Activated CD4-positive, alpha-beta T cell treated with anti-CD3 and anti-CD28 coated beads, Interleukin-2, Interleukin-6, amounts not matched to agents 100 ng/mL and 50 ng/mL, durations not matched to agents 16 hours and 8 hours (primary cell): Measurements from ENCODE around the gene FKBP8.

ENCODE experiments used
- DNase-seq: peaks from one replicate; pipeline ENCODE4 v3.0.0-alpha.2; 2020

FKBP8 gene

DNA sequence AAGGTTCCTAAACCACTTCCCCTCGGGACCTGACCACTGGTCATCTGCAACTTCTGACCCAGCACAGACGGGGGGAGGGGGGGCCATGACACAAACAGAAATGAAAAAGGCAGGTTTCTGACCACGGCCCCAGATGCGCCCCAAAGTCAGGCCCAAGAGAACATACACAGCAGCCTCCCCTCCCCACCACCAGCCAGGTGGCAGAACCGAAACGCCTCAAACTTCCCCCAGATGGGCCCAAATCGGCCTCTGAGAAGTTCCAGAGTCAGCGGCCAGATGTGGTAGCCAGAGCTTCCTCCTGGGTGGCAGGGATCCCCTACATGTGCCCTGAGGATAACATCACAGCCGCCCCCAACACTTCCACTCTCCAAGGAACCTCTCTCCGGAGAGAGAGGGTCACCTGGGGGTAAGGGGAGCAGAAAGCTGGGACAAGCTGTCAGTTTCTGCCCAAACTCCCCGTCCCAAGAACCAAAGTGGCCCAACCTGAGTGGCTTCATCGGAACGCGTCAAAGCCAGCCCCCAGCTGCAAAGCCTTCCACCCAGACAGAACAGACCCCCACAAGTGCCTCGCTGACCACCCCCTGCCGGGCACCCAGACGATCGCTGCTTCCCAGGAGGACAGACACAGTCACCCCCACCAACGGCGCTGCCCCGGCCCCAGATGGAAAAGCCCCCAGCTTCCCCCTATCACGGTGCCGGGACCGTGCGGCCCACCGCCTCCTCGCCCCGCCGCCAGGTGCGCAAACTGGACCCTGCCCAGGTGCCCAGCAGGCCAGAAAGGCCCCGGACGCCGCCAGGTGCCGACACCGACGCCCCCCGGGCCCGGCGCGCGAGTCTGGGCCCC lies 22.3 kb downstream of the FKBP8 start:
- DNase-seq, result no peak

DNA sequence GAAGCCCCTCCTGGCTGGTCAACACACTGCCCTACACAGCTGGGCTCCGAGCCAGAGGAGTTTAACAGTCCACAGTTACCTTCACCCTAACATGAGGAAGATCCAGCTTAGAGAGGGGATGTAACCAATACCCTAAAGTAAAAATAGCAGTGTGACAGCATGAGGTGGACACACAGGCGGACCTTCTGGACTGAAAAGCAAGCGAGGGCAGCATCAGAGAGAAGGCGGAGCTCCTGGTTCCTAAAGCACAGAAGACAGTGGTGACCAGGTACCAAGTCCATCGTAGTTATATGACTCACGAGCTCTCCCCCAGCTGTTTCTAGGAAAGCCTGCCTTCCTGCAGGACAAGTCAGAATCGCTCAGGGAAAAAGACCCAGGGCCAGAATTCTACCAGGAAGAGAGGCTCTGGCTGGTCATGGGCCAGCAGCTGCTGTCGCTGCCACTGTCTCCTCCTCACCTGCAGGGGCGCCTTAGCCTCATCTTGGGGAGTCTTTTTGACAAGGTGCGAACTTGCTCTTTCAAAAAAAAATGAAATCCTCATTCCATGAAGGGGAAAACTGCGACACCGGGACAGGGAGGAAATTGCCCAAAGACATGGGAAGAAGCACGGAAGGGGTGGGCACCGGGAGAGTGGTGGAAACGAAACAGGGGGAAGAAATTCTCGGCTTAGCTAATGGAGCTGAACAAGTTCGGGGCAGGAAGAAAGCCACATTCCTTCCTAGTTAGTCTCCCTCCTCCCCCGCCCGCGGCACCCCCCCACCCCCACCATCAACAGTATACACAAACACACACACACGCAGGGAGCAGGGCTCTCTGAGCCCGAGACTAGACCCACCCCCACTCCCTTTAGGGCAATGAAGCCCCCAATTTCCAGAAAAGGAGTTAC lies 23.2 kb downstream of the FKBP8 start:
- peak; percentile 74 for DNase-seq

DNA sequence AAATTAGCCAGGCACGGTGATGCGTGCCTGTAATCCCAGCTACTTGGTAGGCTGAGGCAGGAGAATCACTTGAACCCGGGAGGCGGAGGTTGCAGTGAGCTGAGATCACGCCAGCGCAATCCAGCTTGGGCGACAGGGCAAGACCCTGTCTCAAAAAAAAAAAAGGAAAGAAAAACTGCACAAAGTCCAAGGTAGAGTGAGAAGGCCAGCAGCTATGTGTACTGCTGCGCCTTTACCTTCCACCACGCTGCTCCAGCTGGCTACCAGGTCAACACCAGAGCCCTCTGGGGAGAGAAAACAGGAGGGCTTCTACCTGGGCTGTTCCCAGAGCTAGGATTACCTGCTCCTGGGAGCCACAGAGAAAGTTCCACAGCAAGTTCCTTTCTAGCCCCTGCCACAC lies 24.7 kb downstream of the FKBP8 start:
- no peak for DNase-seq

DNA sequence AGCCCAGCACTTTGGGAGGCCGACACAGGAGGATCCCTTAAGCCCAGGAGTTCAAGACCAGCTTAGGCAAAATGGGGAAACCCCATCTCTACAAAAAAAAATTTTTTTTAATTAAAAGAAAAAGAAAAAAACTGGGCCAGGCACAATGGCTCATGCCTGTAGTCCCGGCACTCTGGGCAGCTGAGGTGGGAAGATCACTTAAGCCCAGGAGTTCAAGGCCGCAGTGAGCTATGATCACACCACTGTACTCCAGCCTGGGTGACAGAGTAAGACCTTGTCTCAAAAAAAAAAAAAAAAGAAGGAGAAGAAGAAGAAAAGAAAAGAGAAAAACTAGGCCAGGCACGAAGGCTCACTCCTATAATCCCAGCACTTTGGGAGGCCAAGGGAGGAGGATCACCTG lies 25.8 kb downstream of the FKBP8 start:
- no peak for DNase-seq

DNA sequence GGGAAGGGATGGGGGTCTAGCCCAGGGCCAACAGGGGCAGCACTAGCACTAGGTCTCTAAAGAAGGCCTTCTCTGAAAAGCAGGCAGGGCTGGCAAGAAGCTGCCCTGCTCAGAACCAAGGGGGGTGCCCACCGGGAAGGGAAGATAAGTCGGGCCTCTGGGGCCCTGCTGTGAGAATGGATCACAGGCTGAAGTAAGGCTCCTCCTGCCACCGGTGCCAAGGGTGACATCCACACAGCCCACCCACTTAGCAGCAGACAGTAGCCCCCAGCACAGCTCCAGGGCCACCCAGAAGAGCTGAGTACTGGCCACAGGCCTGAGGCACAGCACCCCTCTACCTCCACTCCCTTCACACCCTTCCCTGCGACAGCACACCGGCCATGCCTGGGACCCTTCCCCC lies 27.4 kb downstream of the FKBP8 start:
- no peak for DNase-seq

DNA sequence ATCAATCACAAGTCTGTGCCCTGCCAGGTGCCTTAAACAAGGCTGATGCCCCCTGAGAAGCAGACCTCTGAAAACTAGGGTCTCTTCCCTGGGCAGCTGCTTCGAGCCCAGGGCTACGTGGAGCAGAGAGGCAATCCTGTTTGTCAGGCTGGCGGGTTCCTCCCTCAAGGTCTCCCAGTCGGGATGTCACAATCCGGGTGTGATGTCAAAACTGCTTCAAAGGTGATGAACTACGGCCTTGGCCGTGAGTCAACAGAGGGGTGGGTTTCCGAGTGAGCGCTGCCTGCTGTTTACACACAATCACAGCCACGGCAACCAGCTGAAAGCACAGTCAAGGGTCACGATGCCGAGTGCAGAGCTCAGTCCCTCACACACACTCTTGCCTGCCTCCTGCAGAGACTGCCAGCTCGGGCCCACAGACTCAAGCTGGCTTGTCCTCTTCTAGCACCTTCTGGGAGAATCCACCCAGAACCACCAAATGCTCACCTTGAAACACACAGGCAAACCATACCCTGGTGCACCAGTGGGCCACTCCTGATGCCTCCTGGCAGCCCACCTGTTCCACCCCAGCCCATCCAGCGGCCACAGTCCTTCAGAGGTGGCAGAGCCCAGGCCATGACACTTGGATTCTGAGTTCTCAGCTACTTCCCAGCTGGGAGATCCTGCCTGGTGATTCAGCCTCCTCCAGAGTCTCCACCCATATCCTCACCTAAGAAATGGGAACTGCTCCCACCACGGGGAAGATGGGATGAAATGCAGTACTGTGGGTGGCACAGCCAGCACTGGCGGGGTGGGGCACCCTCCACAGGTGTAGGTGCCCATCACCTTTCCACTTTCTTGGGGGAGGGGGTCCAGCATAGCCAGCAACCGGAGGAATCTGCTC lies 28.3 kb downstream of the FKBP8 start:
- no peak for DNase-seq

DNA sequence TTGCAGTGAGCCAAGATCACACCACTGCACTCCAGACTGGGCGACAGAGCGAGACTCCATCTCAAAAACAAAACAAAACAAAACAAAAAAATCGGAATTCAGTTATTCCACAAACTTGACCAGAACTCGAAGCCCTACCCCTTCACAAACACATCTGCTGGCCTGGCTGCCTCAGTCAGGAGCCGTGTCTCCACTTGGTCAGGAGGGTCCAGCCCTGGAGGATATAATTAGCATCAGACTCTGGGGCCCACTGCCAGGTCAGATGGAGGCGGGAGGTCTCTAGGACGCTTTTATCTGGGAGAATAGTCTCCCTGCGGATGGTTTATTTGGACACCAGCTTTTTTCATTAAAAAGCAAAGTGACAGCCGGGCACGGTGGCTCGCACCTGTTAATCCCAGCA lies 29.5 kb downstream of the FKBP8 start:
- DNase-seq, result no peak

DNA sequence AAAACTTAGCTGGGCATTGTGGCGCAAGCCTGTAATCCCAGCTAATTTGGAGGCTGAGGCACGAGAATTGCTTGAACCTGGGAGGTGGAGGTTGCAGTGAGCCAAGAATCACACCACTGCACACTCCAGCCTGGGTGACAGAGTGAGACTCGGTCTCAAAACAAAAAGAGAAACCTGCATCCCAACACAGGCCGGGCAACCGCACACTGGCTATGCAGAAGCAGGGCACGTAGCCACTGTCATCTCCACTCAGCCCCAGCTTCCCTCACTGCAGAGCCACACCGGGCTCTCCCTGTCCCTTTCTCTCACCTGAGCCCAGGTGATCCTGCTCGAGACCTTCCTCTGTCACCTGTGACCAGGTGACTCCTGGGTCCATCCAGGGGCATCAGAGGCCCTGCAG lies 33.2 kb downstream of the FKBP8 start:
- DNase-seq, result no peak

DNA sequence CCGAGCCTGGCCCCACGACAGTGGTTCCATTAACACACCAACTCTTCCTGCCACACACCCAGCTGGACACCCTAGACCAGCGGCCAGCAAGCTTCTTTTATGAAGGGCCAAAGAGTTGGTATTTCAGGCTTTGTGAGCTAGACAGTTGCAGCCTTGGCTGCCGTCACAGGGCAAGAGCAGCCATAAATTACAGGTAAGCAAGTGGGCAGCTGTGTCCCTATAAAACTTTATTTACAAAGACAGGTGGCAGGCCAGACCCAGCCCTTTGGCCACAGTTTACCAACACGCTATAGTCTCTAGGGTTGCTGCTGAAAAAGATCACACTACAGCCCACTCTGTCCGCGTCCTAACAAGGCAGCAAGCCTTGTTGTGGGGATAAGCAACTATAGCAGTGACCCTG lies 34.8 kb downstream of the FKBP8 start:
- no peak for DNase-seq

DNA sequence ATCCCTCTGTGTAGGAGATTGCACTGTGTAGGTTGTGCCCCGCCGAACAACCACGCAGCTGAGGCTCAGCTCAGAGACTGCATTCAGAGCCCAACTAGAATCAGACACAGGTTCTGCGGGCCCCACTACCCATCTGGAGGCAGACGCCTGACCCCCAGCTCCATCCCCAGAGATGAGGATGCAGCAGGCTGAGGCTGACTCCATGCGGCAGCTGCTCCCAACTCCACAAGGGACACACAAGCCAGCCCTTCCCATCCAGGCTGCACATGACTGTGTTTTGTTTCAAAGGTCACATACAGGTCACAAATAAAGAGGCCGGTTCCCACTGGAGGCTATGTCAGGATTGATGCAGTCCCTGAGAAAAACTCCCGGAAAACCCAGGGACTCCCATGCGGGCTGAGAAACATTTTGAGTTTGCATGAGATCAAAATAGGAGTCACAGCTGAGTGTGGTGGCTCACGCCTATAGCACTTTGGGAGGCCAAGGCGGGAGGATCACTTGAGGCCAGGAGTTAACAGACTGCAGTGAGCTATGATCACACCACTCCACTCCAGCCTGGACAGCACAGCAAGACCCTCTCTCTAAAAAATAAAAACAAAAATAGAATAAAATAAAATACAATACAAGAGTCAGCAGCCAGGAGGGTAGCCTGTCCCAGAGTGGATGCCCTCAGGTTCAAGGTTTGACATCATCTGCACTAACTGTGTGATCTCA lies 35.5 kb downstream of the FKBP8 start:
- DNase-seq, result no peak

DNA sequence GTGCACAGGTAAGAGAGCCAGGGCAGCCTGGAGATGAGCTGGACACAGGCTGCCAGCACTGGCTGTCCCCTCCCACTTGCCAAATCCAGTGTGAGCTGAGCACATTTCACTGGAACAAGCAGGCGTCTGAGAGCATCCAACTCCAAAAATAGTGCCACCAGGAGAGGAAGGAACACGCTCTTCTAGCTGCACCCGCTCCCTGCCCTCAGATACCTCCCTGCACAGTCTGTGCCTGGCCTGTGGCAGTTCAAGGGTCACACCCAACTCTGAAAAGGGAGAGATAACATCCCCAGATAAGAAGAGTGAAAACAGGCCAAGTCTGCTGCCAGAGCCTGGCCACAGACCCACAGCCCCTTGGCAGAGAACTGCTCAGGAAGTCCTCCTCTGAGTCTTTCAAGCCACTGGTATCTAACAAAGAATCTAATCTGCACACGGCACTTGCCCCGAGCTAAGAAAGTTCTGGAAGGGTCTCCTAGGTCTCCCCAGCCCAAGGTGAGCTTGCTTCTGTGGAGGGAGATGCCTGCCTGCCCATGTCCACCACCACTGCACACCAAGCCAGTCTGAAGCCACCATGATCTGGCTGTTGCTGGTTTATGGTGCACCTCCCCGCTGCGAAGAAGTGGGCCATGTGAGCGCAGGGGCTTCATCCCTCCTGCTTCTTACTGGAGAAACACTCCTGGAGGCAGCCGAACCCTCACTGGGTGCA lies 36.2 kb downstream of the FKBP8 start:
- DNase-seq, result peak; percentile 61

DNA sequence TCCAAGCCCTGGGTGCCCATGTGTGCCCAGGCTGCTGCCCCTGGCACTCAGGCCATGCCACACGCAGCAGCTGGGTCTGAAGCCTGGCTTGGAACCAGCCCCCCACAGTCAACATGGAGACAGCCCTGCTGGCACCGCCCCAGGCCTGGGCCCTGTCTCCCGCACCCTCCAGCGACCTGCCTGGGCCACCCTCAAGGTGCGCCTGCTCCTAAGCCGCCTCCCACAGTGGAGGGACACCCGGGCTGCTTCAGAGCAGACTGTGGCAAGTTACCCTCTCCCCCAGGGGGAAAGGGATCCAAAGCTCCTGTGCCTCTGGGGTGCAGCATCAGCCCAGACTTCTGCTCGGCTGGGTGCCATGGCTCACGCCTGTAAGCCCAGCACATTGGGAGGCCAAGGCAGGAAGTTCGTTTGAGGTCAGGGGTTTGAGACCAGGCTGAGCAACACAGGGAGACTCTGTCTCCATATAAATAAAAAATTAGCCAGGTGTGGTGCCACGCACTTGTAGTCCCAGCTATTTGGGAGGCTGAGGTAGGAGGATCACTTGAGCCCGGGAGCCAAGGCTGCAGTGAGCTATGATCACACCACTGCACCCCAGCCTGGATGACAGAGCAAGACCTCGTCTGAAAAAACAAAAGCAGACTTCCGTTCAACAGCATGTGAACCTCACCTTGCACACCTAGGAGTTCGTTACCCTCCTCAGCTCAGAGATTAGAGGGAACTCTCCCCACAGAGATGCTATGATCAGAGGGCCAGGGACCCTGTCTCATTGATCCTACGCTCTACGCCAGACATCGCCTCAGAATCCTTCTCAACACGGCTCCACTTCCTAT lies 37.1 kb downstream of the FKBP8 start:
- no peak for DNase-seq

DNA sequence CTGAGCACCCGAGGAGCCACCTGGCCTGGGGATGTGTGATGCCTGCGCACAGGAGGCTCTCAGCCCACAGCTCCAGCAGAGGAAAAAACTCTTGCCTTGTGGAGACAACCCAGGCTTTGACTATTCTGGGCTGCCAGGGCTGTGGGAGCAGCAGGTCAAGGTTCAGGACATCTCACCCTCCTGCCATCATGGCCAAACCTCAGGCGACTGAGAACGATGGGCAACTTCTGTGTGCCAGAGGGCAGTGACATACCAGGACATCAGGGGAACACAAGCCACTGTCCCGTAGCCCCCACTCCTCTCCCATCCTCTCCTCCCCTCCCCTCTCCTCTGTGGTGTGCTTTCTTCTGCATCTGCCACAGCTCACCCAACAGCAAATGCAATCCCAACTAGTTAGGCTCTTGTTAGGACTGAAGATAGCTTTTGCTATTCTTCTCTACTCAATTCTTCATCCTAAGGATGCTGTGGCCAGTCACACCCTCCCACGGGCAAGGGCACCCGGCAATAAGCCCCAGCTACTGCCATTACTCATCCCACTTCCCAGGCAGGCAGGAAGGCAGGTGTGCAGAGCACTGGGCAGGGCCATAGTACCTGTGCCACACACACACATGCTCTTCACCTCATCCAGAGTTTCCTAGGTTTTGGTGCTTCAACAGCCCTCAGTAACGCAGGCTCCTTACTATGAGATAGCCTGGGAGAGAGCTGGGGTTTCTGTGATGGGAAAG lies 38.3 kb downstream of the FKBP8 start:
- DNase-seq, result no peak

DNA sequence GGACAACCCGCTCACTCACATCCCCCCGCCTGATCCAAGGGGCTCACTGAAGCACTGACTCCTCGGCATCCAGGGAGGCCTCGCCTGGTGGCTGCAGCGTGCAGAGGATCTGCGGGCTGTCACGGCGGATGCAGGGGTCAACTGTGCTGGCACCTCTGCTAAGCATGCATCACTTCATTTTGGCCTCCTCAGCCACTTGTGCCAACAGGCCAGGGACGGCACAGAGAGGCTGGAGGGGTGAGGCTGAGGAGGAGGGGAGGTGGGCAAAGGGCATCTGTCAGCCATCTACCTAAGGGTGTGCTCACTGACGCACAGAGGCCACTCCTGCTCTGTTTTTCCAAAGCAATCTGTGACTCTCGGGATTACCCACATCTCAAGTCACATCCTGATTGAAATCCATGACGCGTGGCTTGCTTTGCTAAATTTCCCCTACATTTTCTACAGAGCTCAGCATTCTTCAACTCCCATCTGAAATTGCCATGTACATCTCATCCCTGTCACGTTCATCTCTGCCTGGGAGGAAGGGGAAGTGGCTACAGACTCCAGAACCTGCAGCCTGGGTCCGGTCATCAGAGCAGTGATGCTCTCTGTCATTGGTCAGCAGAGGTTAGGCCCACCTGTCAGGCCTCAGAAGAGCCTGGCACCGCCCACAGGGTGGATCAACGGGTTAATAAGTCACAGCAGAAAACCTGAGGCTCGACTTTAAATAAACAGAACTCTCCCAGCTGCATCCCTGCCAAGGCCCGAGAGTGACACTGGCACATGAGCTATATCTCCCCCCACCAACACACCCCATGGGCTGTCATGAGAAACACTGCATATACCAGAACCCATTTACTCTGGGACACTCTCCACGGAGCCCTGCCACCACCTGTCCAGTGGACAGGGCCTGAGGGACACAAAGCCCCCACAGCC lies 39.1 kb downstream of the FKBP8 start:
- no peak for DNase-seq

DNA sequence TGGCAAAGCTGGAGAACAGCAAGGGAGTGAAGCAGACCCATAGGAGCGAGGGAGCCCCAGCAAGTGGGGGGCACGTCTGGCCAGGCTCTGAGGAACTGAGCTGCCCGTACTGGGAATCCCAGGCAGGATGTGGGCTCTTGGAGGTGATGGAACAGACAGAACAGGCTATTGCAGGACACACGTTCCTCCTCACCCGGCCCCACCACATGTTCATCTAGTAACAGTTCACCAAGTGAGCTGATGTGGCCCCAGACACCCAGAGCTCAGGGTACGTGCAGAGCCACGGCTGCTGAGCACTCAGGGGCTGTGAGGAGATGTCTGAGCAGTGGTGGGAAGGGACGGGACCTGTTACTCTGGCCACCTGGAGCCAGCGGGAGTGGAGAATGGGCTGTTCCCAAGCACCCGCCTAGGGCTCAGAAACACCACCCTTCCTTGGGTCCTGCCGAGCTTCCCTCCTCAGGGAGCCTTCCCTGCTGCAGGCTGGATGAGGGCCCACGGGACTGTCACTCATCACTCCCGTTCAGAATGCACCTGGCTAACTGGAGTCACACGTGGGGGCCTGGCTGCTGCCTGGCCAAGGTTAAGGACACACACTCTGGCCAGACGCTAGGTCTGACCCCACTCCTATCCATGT lies 39.9 kb downstream of the FKBP8 start:
- DNase-seq, result no peak

DNA sequence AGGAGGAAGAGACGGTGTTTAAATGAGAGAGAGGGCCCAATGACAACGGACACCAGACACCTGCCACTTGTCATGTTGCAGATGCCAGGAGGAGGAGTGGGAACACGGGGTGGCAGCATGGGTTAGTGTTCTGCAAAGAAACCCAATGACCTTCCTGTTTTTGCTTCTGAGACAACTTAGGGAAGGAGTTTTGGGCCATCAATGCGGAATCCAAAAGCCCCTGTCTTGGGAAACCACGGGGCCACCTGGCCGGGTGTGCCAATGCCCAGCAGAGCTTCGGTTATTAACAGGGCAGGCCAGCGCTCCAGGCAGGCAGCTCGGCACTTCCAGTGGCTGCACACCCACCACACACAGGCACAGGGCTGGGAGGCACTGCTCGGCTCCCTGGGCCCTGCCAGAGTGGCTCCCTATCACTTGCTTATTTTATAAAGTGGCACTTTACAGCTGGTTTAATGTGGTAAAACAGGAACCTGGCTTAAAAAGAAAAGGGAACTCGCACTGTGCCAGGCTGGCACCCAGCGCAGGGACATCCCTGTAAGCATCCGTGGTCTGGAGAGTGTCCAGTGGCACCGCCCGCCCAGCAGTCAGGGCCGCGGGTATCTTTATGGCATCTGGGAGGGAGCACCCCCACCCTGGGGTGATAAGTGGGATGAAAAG lies 40.6 kb downstream of the FKBP8 start:
- no peak for DNase-seq

DNA sequence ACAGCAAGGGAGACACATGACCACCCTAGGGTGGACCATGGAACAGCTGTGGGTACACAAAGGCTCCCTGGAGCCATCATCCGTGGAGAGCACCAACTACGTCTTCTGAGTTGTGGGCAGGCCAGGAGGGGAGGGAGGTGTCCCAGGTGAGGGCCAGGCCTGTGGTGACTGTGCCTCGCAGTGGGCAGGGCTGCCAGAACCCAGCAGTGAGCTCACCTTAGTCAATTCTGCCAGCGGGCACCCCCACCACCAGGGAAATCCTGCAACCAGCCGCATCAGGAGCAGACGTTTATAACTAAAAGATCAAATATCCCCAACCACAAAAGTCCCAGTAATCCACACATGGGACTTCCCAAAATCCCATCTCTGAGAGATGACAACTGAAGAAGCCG lies 41.1 kb downstream of the FKBP8 start:
- no peak for DNase-seq

DNA sequence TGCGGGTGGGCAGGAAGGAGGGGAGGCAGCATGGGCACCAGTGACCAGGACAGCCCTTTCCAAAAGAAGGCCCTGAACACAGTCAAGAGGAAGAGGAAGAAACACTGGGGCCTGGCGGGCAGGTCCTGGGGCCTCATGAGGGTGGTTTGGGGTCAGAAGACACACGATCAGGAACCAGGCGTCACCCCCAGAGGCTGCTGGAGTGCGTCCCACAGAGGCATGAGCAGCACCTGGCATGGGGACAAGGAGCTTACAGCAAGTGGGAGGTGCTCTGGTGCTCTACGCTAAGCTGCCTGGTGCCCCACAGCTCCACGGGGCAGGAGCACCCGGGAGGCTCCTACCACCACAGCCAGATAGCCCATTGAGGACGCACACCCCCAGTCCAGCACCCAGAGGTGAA lies 41.5 kb downstream of the FKBP8 start:
- no peak for DNase-seq
